NCI-H2227 (cell line): ENCODE measurements around the gene C4orf50.
A peak's percentile ranks its signal among the peaks of the same experiment; 100 is the strongest.

ENCODE experiments used
- DNase-seq: peaks from one replicate; lab custom pipeline; 2025; ENCODE audit not compliant: unreplicated experiment; lab: John Stamatoyannopoulos, UW

Gene C4orf50

DNA sequence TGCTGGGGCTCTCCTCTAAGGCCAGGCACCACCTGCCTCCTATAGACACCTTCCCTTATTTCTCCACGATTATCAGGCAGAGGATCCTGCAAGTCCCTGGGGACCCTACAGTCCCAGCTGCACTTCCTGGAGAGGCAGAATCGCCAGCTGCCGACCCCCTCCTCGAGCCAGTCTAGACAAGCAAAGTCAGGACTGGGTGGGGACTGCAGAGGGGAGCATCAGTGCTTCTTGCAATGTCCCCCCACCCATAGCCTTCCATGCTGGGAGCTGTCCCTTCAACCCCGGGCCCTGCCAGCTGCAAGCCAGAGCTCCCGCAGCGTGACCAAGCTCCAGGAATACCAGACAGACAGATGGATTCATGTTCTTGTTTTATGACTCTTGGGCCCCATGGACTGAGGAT, 124.0 kb downstream of the C4orf50 start:
- DNase-seq: no peak

DNA sequence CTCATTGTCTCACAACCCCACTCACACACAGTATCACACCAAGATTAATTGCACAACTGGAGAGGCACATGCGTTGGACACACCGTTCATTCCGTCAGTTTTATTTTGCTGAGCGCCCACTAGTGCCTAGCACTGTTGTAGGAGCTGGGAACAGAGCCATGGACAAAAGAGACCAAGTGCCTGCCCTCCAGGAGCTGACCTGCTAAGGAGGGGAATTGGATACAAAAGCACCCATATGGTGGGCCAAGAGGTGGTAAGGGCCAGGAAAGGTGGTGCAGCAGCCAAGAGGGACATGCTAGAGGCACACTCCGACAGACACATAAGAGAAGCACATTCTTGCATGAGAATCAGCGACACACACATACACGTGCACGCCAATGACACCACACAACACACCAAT, 124.6 kb downstream of the C4orf50 start:
- no peak for DNase-seq

GRCh38 chr4:5893004-5893580, 125.1 kb downstream of the C4orf50 start, which contains the start of gene CRMP1:
CRMP1 (minus strand) TSS chr4:5893086; CDS start chr4:5892969, 117 bp downstream.
- DNase-seq: peak; percentile 87

DNA sequence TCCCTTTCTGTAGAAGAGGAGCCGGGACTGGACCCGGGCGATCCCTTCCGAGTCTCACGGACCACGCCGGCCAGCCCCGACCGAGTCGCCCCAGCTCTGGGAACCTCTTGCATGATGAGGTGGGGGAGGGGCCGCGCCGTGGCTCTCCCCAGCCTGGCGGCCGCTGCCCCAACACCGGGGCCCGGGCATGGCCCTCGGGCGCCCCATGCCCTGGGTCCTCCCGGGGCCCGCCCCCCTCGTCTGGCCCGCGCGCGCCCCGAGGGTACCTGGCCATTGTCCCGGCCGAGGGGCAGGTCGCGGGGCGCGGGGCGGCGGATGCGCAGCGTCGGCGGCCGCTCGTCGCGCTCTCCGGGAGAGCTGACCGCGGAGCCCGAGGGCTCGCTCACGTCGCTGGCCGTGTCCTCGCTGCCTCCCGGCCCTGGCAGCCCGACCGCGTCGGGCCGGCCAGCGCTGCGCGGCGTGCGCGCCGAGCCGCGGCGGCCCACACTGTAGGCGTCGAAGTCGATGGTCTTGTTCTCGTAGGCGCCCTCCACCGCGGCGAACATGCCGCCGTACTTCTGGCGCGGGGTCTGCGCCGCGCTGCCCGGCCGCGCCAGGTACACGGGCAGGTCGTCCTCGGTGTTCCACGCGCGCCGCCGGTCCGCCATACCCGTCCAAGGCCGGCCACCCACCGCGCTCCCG, 125.8 kb downstream of the C4orf50 start:
- peak; percentile 64 for DNase-seq

- peak; percentile 42 for DNase-seq
Measured at GRCh38 chr4:5891563-5892322, 126.5 kb downstream of the C4orf50 start.

GRCh38 chr4:5890063-5890727, 128.0 kb downstream of the C4orf50 start:
- DNase-seq: peak; percentile 93

GRCh38 chr4:5889002-5889696, 129.1 kb downstream of the C4orf50 start:
- DNase-seq: no peak

DNA sequence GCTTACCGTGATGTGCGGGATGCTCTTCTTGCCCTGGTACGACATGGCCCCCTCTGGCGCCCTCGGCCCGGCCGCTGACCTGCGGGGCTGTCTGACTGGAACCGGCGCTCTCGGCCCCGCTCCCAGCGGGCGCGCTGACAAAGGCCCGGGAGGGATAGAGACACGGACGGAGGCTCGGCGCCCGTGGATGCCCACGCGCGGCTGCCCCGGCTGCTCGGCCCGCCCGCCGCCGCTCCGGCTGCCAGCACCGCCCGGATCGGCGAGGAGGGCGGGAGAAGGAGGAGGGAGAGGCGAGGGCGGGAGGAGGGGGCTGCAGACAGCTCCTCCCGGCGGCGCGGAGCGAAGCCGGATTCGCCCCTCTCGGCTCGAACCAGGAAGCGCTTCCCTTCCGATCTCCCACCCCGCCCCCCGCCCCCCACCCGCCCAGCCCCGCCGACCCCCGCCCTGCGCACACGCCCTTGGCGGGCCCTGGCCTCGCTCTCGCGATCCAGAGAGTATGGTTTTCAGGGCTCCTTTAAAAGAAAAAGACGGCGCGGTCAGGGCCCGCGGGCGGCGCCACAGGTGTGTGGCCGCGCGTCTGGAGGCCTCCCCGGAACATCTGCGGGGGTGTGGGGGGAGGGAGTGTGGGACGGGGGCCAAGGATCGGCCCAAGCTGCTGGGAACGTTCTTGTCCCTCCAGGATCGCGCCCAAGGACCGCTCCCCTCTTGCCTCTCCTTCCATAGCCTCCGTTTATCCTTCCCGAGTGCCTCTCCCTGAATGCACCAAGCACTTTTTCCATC, 129.8 kb downstream of the C4orf50 start:
- DNase-seq: peak; percentile 85

GRCh38 chr4:5887361-5888221, 130.6 kb downstream of the C4orf50 start:
- peak; percentile 71 for DNase-seq

DNA sequence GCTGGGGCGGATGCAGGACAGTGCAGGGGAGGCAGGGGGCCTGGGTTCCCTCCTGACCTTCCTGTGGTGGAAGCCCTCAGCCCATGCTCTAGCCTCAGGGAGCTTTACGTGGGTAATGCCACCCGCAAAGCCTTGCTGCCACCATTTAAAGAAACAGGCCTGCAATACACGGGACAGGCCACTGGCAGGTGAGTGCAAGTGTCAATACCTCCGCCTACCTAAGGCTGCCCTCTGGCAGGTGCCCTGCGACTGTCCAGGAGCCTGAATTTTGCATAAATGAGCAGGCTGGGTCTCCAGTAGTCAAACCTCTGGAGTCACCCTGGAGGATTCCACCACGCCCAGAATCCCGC, 131.2 kb downstream of the C4orf50 start:
- DNase-seq: no peak

DNA sequence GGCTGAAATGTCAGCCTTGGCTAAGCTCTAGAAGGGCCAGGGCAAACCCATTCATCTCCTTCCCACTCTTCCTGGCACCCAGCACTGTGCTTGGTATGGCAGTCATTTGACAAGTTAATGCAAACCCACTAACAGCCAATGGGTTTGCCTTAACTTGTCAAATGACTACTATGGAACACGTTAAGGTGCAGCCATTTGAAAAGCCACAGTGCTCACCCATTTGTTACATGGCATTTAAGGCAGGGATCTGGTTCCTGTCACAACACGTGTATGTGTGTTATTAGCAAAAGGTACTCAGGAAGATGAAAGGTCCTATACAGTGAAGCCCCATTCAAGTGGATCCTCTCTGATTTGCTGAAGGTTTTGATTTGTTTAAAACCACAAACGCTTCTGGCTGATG, 132.5 kb downstream of the C4orf50 start:
- no peak for DNase-seq

- no peak for DNase-seq
Measured at GRCh38 chr4:5884796-5885195, 133.4 kb downstream of the C4orf50 start.

DNA sequence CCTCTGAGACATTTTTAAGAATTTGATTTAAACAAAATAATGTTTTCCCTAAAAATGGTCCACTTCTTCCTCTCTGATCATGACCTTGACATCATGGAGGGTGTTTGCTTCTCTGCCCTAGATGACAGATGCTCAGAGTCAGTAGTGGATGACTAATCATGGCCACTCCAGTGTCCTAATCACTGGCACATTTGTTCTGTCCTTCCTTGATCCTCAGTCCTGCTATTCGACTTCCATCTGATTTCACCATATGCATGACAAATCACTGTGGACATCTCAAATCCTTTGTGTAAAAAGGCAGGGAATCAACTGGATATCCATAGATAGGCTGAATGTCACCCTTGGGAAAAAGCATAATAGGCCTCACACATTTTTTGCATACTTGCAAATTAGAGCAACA, 134.3 kb downstream of the C4orf50 start:
- DNase-seq: no peak

GRCh38 chr4:5882947-5883346, 135.3 kb downstream of the C4orf50 start:
- DNase-seq: no peak

- no peak for DNase-seq
Measured at GRCh38 chr4:5881340-5881739, 136.9 kb downstream of the C4orf50 start.

DNA sequence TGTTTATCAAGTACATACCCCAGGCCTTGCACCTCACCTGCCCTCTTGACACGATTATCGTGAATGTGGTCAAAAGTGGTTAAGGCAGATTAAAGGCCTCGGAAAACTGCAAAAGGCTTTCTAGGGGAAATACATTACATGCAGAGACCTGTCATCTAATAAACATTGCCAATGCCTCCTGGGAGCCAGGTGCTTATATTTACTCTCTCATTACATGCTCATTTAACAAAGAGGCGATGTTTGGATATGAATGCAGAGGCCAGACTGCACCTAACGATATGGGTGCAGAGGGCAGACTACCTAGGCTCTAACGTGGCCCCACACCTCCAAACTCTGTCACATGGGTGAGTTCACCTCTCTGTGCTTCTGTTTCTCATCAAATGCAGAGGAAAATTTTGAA, 139.9 kb downstream of the C4orf50 start:
- no peak for DNase-seq

- no peak for DNase-seq
Measured at GRCh38 chr4:5877392-5877791, 140.8 kb downstream of the C4orf50 start.

DNA sequence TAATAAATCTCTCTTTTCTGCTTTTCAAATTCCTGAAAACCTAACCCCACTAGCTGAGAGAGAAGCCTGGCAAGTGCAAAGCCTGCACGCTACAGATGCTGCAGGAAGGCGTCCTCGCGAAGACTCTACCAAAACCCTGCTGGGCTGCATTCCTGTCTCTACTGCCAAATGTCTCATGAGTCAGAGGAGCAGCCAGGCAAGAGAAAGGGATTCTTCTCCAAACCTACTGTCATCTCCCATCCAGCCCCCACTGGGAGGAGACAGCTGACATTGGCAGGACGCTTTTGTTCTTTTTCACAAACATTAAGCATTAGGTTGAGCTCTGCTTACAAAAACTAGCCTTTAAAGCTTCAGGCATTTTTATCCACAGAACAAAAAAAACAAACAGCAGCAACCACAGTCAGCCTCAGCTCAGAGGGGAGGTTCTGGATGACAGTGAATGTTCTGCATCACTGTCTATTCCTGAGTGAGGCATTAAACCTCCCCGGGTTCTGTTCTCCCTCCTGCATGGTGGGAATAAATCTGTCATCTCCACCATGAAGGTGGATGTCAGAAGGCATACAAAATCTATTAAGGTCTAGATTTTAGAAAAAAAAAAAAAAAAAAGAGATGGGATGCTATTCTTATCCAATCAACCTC, 143.3 kb downstream of the C4orf50 start:
- no peak for DNase-seq

- no peak for DNase-seq
Measured at GRCh38 chr4:5870701-5871100, 147.5 kb downstream of the C4orf50 start.
